Stimulated activated CD4-positive, alpha-beta T cell treated with anti-CD3 and anti-CD28 coated beads, TNF-alpha, amount 100 ng/mL, for 4 hours (primary cell): ENCODE measurements around the gene ZNF385B.

Experiments used
- DNase-seq, 3 experiments: peaks; one replicate each; pipeline ENCODE4 v3.0.0-alpha.2; 2020; ENCODE audit warnings: low read depth in 3 of 3

Gene ZNF385B

GRCh38 chr2:179444056-179444455 is 417.4 kb downstream of the ZNF385B start:
- DNase-seq: no peak

- DNase-seq: no peak
Measured at GRCh38 chr2:179443180-179443579, 418.2 kb downstream of the ZNF385B start.

- DNase-seq: no peak
Measured at GRCh38 chr2:179442206-179442605, 419.2 kb downstream of the ZNF385B start.

- DNase-seq: no peak
Measured at GRCh38 chr2:179441551-179441950, 419.9 kb downstream of the ZNF385B start.

GRCh38 chr2:179440642-179441251 is 420.7 kb downstream of the ZNF385B start:
- no peak for DNase-seq

GRCh38 chr2:179438654-179439053 is 422.8 kb downstream of the ZNF385B start:
- DNase-seq: no peak

- no peak for DNase-seq
Measured at GRCh38 chr2:179437430-179437829, 424.0 kb downstream of the ZNF385B start.

GRCh38 chr2:179435566-179435965 is 425.8 kb downstream of the ZNF385B start:
- DNase-seq: no peak

GRCh38 chr2:179435000-179435399 is 426.4 kb downstream of the ZNF385B start:
- DNase-seq: no peak

GRCh38 chr2:179434357-179434756 is 427.1 kb downstream of the ZNF385B start:
- DNase-seq: no peak

- DNase-seq: no peak
Measured at GRCh38 chr2:179432751-179433150, 428.7 kb downstream of the ZNF385B start.

- DNase-seq: no peak
Measured at GRCh38 chr2:179429597-179429996, 431.8 kb downstream of the ZNF385B start.

GRCh38 chr2:179429060-179429471 is 432.3 kb downstream of the ZNF385B start:
- no peak for DNase-seq

- DNase-seq: no peak
Measured at GRCh38 chr2:179428649-179429048, 432.8 kb downstream of the ZNF385B start.

GRCh38 chr2:179427065-179427464 is 434.3 kb downstream of the ZNF385B start:
- DNase-seq: no peak

GRCh38 chr2:179424571-179424970 is 436.8 kb downstream of the ZNF385B start:
- DNase-seq: no peak

- peak in 1 of 3 experiments; percentile 7 for DNase-seq
Measured at GRCh38 chr2:179422037-179422643, 439.3 kb downstream of the ZNF385B start.

GRCh38 chr2:179417436-179417949 is 443.9 kb downstream of the ZNF385B start:
- DNase-seq: no peak

GRCh38 chr2:179412112-179412511 is 449.3 kb downstream of the ZNF385B start:
- no peak for DNase-seq

GRCh38 chr2:179410552-179411356 is 450.7 kb downstream of the ZNF385B start:
- no peak for DNase-seq

GRCh38 chr2:179403624-179404023 is 457.8 kb downstream of the ZNF385B start:
- DNase-seq: no peak

GRCh38 chr2:179393481-179393880 is 467.9 kb downstream of the ZNF385B start:
- no peak for DNase-seq
